Right hindlimb (tissue), 1 donor: ENCODE results near the gene CAT.
A peak's percentile ranks its signal among the peaks of the same experiment; 100 is the strongest.
"Not testable (repeated sequence)": the region's sequence is repeated elsewhere in the genome, so short reads cannot be mapped to it uniquely, and the experiment has no call there.

ENCODE experiments used
- DNase-seq: peaks from one replicate; pipeline ENCODE4 v3.0.0-alpha.2; 2018

The CAT gene

GRCh38 chr11:34438529-34439507 is at the start of gene CAT:
Gene CAT, plus strand, starts transcription at chr11:34438934. Its CDS starts 80 bp downstream, at chr11:34439014.
- peak; percentile 99 for DNase-seq

GRCh38 chr11:34394771-34395300 is 43.9 kb upstream of the CAT start:
- DNase-seq: no peak

GRCh38 chr11:34395916-34396550 is 42.7 kb upstream of the CAT start:
- no peak for DNase-seq

GRCh38 chr11:34397120-34397519 is 41.6 kb upstream of the CAT start:
- DNase-seq: no peak

- DNase-seq: no peak
These were observed 40.9 kb upstream of the CAT start for GRCh38 chr11:34397811-34398210.

GRCh38 chr11:34403431-34403830 is 35.3 kb upstream of the CAT start:
- no peak for DNase-seq

- no peak for DNase-seq
These were observed 34.5 kb upstream of the CAT start for GRCh38 chr11:34404280-34404679.

GRCh38 chr11:34405079-34405858 is 33.5 kb upstream of the CAT start:
- DNase-seq: no peak

GRCh38 chr11:34406413-34406812 is 32.3 kb upstream of the CAT start:
- DNase-seq: no peak

- DNase-seq: no peak
These were observed 31.5 kb upstream of the CAT start for GRCh38 chr11:34407121-34407813.

- no peak for DNase-seq
These were observed 30.1 kb upstream of the CAT start for GRCh38 chr11:34408580-34409172.

GRCh38 chr11:34411111-34411510 is 27.6 kb upstream of the CAT start:
- no peak for DNase-seq

- no peak for DNase-seq
These were observed 26.9 kb upstream of the CAT start for GRCh38 chr11:34411791-34412190.

- DNase-seq: no peak
These were observed 25.5 kb upstream of the CAT start for GRCh38 chr11:34413263-34413662.

GRCh38 chr11:34415538-34415937 is 23.2 kb upstream of the CAT start:
- DNase-seq: no peak

GRCh38 chr11:34416088-34416487 is 22.6 kb upstream of the CAT start:
- no peak for DNase-seq

GRCh38 chr11:34416766-34417165 is 22.0 kb upstream of the CAT start:
- no peak for DNase-seq

- no peak for DNase-seq
These were observed 21.5 kb upstream of the CAT start for GRCh38 chr11:34417202-34417601.

GRCh38 chr11:34419158-34419557 is 19.6 kb upstream of the CAT start:
- DNase-seq: no peak

GRCh38 chr11:34423300-34423699 is 15.4 kb upstream of the CAT start:
- DNase-seq: no peak

GRCh38 chr11:34424826-34425225 is 13.9 kb upstream of the CAT start:
- DNase-seq: not testable (repeated sequence)

GRCh38 chr11:34425360-34425759 is 13.4 kb upstream of the CAT start:
- no peak for DNase-seq
